IgD-negative memory B cell (primary cell): ENCODE data around the gene RBM33. TPM values are rescaled to one million over a fixed set of nuclear protein-coding genes. Genes with fewer than 3 reads are reported as not detected.

Source experiments
- H3K27ac Mint-ChIP-seq, 3 donors: one replicate each; pipeline ENCODE4 v1.8.0; 2020 to 2022; ENCODE audit warnings: mild to moderate bottlenecking in 3 of 3, mixed read lengths in 3 of 3, moderate library complexity in 1 of 3
- H3K27me3 Mint-ChIP-seq: one replicate; pipeline ENCODE4 v1.8.0; 2021; ENCODE audit warnings: mixed read lengths
- H3K36me3 Mint-ChIP-seq: one replicate; pipeline ENCODE4 v1.8.0; 2020; ENCODE audit warnings: mild to moderate bottlenecking, mixed read lengths
- H3K4me1 Mint-ChIP-seq, 3 donors: one replicate each; pipeline ENCODE4 v1.8.0; 2020 to 2022; ENCODE audit warnings: mixed read lengths in 3 of 3, mild to moderate bottlenecking in 1 of 3
- H3K4me3 Mint-ChIP-seq, 4 donors: one replicate each; pipeline ENCODE4 v1.8.0; 2020 to 2022; ENCODE audit warnings: mild to moderate bottlenecking in 4 of 4, mixed read lengths in 4 of 4, moderate library complexity in 3 of 4
- H3K9me3 Mint-ChIP-seq, 3 donors: one replicate each; pipeline ENCODE4 v1.8.0; 2020 to 2021; ENCODE audit warnings: mixed read lengths in 3 of 3, mild to moderate bottlenecking in 1 of 3
- polyA plus RNA-seq: library from polyadenylated mRNA; unstranded; fragments of 300-500 nt; fragmentation: Illumina TruSeq; gene quantifications from one replicate; pipeline ENCODE4 v1.2.3, GENCODE V29; 2021

Gene RBM33
- polyA plus RNA-seq, 1 donor from 2014 or later: 72.4 TPM

- Mint-ChIP-seq H3K27me3 (peaks cover 45% of the 10 kb centered on the region), H3K27ac (peak overlapping the region in 1 of 3 donors; percentile 61), H3K9me3 (peaks cover 0 to 2% (median 0%) of the 10 kb centered on the region in 3 donors), H3K4me3 (peak overlapping the region in 1 of 4 donors; percentile 11), H3K36me3 (no peaks in the 10 kb centered on the region), H3K4me1 (peaks cover 2 to 11% (median 9%) of the 10 kb centered on the region in 3 donors)
Observed at GRCh38 chr7:155799514-155799913, 155.1 kb downstream of the RBM33 start.

- peaks cover 2 to 11% (median 10%) of the 10 kb centered on the region in 3 donors for H3K4me1 Mint-ChIP-seq
- H3K27me3 Mint-ChIP-seq: peaks cover 46% of the 10 kb centered on the region
- H3K9me3 Mint-ChIP-seq: peaks cover 0 to 2% (median 0%) of the 10 kb centered on the region in 3 donors
- H3K4me3 Mint-ChIP-seq: no peak overlapping the region
- peak overlapping the region in 1 of 3 donors; percentile 16 for H3K27ac Mint-ChIP-seq
- H3K36me3 Mint-ChIP-seq: no peaks in the 10 kb centered on the region
Observed at GRCh38 chr7:155800301-155800700, 155.8 kb downstream of the RBM33 start.

- Mint-ChIP-seq H3K27me3 (peaks cover 43% of the 10 kb centered on the region), H3K4me3 (peak overlapping the region in 1 of 4 donors; percentile 54), H3K9me3 (peaks cover 0 to 2% (median 0%) of the 10 kb centered on the region in 3 donors), H3K36me3 (no peaks in the 10 kb centered on the region), H3K4me1 (peaks cover 2 to 11% (median 11%) of the 10 kb centered on the region in 3 donors), H3K27ac (no peak overlapping the region)
Observed at GRCh38 chr7:155800741-155801267, 156.3 kb downstream of the RBM33 start.

- Mint-ChIP-seq H3K27me3 (peaks cover 52% of the 10 kb centered on the region), H3K9me3 (peaks cover 0 to 2% (median 0%) of the 10 kb centered on the region in 3 donors), H3K27ac (no peak overlapping the region), H3K4me1 (peaks cover 5 to 12% (median 11%) of the 10 kb centered on the region in 3 donors), H3K4me3 (peak overlapping the region in 2 of 4 donors; percentile 49 to 58), H3K36me3 (no peaks in the 10 kb centered on the region)
Observed at GRCh38 chr7:155802291-155802690, 157.8 kb downstream of the RBM33 start.

- Mint-ChIP-seq H3K27me3 (peaks cover 58% of the 10 kb centered on the region), H3K27ac (no peak overlapping the region), H3K9me3 (peaks cover 0 to 2% (median 0%) of the 10 kb centered on the region in 3 donors), H3K4me1 (peaks cover 5 to 12% (median 11%) of the 10 kb centered on the region in 3 donors), H3K36me3 (no peaks in the 10 kb centered on the region), H3K4me3 (peak overlapping the region in 2 of 4 donors; percentile 72 to 95)
Observed at GRCh38 chr7:155802906-155803417, 158.5 kb downstream of the RBM33 start.

- H3K4me3 Mint-ChIP-seq: peak overlapping the region; percentile 72 to 95 (median 84)
- H3K36me3 Mint-ChIP-seq: no peaks in the 10 kb centered on the region
- H3K9me3 Mint-ChIP-seq: peaks cover 0 to 2% (median 0%) of the 10 kb centered on the region in 3 donors
- H3K27ac Mint-ChIP-seq: peak overlapping the region in 1 of 3 donors; percentile 95
- peaks cover 5 to 7% (median 6%) of the 10 kb centered on the region in 3 donors for H3K4me1 Mint-ChIP-seq
- H3K27me3 Mint-ChIP-seq: peaks cover 56% of the 10 kb centered on the region
Observed at GRCh38 chr7:155803418-155804376, 159.2 kb downstream of the RBM33 start.

- Mint-ChIP-seq H3K4me3 (peak overlapping the region; percentile 46 to 87 (median 68)), H3K4me1 (peaks cover 4 to 7% (median 6%) of the 10 kb centered on the region in 3 donors), H3K27ac (no peak overlapping the region), H3K36me3 (no peaks in the 10 kb centered on the region), H3K27me3 (peaks cover 52% of the 10 kb centered on the region), H3K9me3 (peaks cover 0 to 2% (median 0%) of the 10 kb centered on the region in 3 donors)
Observed at GRCh38 chr7:155804431-155804831, 160.0 kb downstream of the RBM33 start.

- no peaks in the 10 kb centered on the region for H3K9me3 Mint-ChIP-seq
- H3K27me3 Mint-ChIP-seq: peaks cover 47% of the 10 kb centered on the region
- H3K36me3 Mint-ChIP-seq: no peaks in the 10 kb centered on the region
- peaks cover 4 to 8% (median 6%) of the 10 kb centered on the region in 3 donors for H3K4me1 Mint-ChIP-seq
- peak overlapping the region; percentile 55 to 95 (median 82) for H3K4me3 Mint-ChIP-seq
- no peak overlapping the region for H3K27ac Mint-ChIP-seq
Observed at GRCh38 chr7:155804897-155805825, 160.7 kb downstream of the RBM33 start.

- Mint-ChIP-seq H3K4me3 (no peak overlapping the region), H3K4me1 (peaks cover 4 to 8% (median 6%) of the 10 kb centered on the region in 3 donors), H3K36me3 (no peaks in the 10 kb centered on the region), H3K27me3 (peaks cover 47% of the 10 kb centered on the region), H3K9me3 (no peaks in the 10 kb centered on the region), H3K27ac (no peak overlapping the region)
Observed at GRCh38 chr7:155805826-155806095, 161.3 kb downstream of the RBM33 start.

- Mint-ChIP-seq H3K9me3 (no peaks in the 10 kb centered on the region), H3K36me3 (no peaks in the 10 kb centered on the region), H3K4me3 (peak overlapping the region in 3 of 4 donors; percentile 44 to 63 (median 51)), H3K27me3 (peaks cover 47% of the 10 kb centered on the region), H3K27ac (peak overlapping the region in 2 of 3 donors; percentile 59 to 62), H3K4me1 (peaks cover 6 to 9% (median 7%) of the 10 kb centered on the region in 3 donors)
Observed at GRCh38 chr7:155806096-155806871, 161.8 kb downstream of the RBM33 start.

GRCh38 chr7:155807065-155807671 is 162.7 kb downstream of the RBM33 start:
- Mint-ChIP-seq H3K36me3 (no peaks in the 10 kb centered on the region), H3K9me3 (no peaks in the 10 kb centered on the region), H3K4me1 (peaks cover 10 to 15% (median 12%) of the 10 kb centered on the region in 3 donors), H3K27me3 (peaks cover 53% of the 10 kb centered on the region), H3K27ac (no peak overlapping the region), H3K4me3 (peak overlapping the region in 2 of 4 donors; percentile 27 to 45)

GRCh38 chr7:155807789-155808548 is 163.5 kb downstream of the RBM33 start:
- H3K9me3 Mint-ChIP-seq: no peaks in the 10 kb centered on the region
- H3K4me3 Mint-ChIP-seq: peak overlapping the region in 2 of 4 donors; percentile 45 to 68
- peaks cover 13 to 16% (median 13%) of the 10 kb centered on the region in 3 donors for H3K4me1 Mint-ChIP-seq
- H3K27ac Mint-ChIP-seq: peak overlapping the region in 1 of 3 donors; percentile 50
- peaks cover 57% of the 10 kb centered on the region for H3K27me3 Mint-ChIP-seq
- H3K36me3 Mint-ChIP-seq: no peaks in the 10 kb centered on the region
